ENCODE results near the gene GORASP2. TPM values are rescaled to one million over a fixed set of nuclear protein-coding genes. Genes with fewer than 3 reads are reported as not detected.

The GORASP2 gene
- total and polyA plus RNA-seq, 2 of the 8 experiments (the other 6 are each of a cell fraction or from before 2014, with no cell fraction given), result 86.8 to 214 TPM

DNA sequence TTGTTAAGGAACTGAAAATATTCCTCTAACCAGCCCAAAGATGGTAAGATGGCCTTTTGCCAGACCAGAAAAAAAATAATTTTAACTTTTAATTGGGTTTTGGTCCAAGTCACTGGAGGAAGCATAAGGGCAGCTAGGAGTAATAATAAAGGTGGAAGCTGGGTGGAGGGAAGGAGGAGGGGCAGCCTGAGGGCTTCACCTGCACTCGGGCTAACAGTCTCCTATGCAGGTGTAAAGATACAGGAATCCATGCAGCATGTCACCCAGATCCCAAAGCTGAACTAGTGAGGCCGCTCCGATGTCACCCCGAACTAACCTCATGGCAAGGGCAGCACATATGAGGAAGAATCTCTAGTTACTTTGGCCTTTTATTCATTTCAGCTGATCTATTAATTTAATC, 37.2 kb upstream of the GORASP2 start:
- no peaks in the 10 kb centered on the region for H3K79me2 ChIP-seq (ENCODE audit: control insufficient read depth in 1 of 2, insufficient read depth in 2 of 2, low read length in 2 of 2)
- CTCF ChIA-PET (ENCODE audit: partially characterized antibody), result interaction anchor here (0.6 to 2.6 kb wide), 7 partner anchors 9 to 642 kb away, joined by 3 to 14 read pairs (median 4); partner anchors contain the start of gene GAD1
- no peak overlapping the region for H3K27ac ChIP-seq (ENCODE audit: low read depth, low read length)
- H3K9ac ChIP-seq (replicated peaks in 1 of 4; ENCODE audit: extremely low read depth in 1 of 4, low read depth in 3 of 4, low read length in 3 of 4), result no peak overlapping the region
- no peak overlapping the region for H4K5ac ChIP-seq (ENCODE audit: insufficient read length, low read depth, low read length)
- WGBS, 2 experiments (ENCODE audit: extremely low coverage in 1 of 2, insufficient coverage in 1 of 2, insufficient read length in 1 of 2, insufficient replicate concordance in 2 of 2, low coverage in 1 of 2, low lambda C conversion rate in 2 of 2, missing lambda C conversion rate in 1 of 2), result 88% methylated on average over 4 of the region's 4 CpGs; no CpG with 5 or more reads in 1 of the 2 experiments
- no peak overlapping the region for H2BK15ac ChIP-seq (ENCODE audit: low read length)
- H2AK5ac ChIP-seq (ENCODE audit: low read depth, low read length), result no peak overlapping the region
- H3K4me2 ChIP-seq (ENCODE audit: insufficient read depth in 1 of 2, low read depth in 2 of 2, low read length in 2 of 2), result no peak overlapping the region
- no peak for FAIRE-seq
- no peak overlapping the region for H3K18ac ChIP-seq (ENCODE audit: extremely low read depth, low read length)
- no peaks in the 10 kb centered on the region for H3K23me2 ChIP-seq (ENCODE audit: low read depth, low read length)
- no peak overlapping the region for H4K91ac ChIP-seq (replicated peaks; ENCODE audit: insufficient read length, low read length)
- DNase-seq (ENCODE audit: low read depth in 1 of 2, low spot score in 2 of 2), result no peak
- POLR2A ChIA-PET (ENCODE audit: partially characterized antibody), result interaction anchor here (1.4 kb wide), 1 partner anchor 38 kb away, joined by 3 read pairs; the partner anchor contains the start of gene GORASP2
- H4K20me1 ChIP-seq (replicated peaks in 1 of 2; ENCODE audit: control insufficient read depth in 1 of 2, insufficient read depth in 2 of 2, low read length in 2 of 2), result no peaks in the 10 kb centered on the region
- no peak overlapping the region for H4K8ac ChIP-seq (ENCODE audit: extremely low read depth, insufficient read depth, low read length)
- H3K56ac ChIP-seq (replicated peaks; ENCODE audit: insufficient read length, low read depth, low read length), result no peak overlapping the region
- H2BK12ac ChIP-seq (ENCODE audit: low read depth, low read length), result no peak overlapping the region
- no peak overlapping the region for H2BK5ac ChIP-seq (ENCODE audit: low read depth, low read length)
- no peak overlapping the region for H3K4me3 ChIP-seq (ENCODE audit: extremely low read depth in 1 of 4, insufficient read depth in 2 of 4, low read depth in 3 of 4, low read length in 4 of 4)
- H3K9me3 ChIP-seq (ENCODE audit: insufficient read depth in 2 of 2, low read depth in 1 of 2, low read length in 1 of 2), result no peaks in the 10 kb centered on the region
- no peak for TF ChIP-seq CEBPB (IDR thresholded peaks at IDR 0.05; ENCODE audit: low read depth, low read length)
- H2BK120ac ChIP-seq (replicated peaks; ENCODE audit: low read depth, low read length), result no peak overlapping the region
- peaks cover 0 to 5% (median under 1%) of the 10 kb centered on the region in 4 experiments; a peak in 2 of 7 replicates for H3K4me1 ChIP-seq (replicated peaks in 1 of 4; ENCODE audit: control insufficient read depth in 3 of 4, insufficient read depth in 4 of 4, low read length in 3 of 4)
- H2AFZ ChIP-seq (ENCODE audit: low read length), result no peak overlapping the region
- no peaks in the 10 kb centered on the region for H3K79me1 ChIP-seq (ENCODE audit: low read depth, low read length)
- H3K23ac ChIP-seq (ENCODE audit: insufficient read length), result no peak overlapping the region
- no peaks in the 10 kb centered on the region for H3K36me3 ChIP-seq (ENCODE audit: control insufficient read depth in 2 of 4, insufficient read depth in 4 of 4, low read length in 3 of 4)
- no peaks in the 10 kb centered on the region for H3K27me3 ChIP-seq (replicated peaks in 1 of 4; ENCODE audit: control insufficient read depth in 3 of 4, extremely low read depth in 1 of 4, insufficient read depth in 3 of 4, low read length in 3 of 4)
- no peak overlapping the region for H3K4ac ChIP-seq (replicated peaks; ENCODE audit: insufficient read length, low read depth, low read length)
- H3K14ac ChIP-seq (ENCODE audit: insufficient read length), result no peak overlapping the region
- H2BK20ac ChIP-seq (ENCODE audit: low read length), result no peak overlapping the region

All from H1 (cell line).